Gastroesophageal sphincter (tissue), 4 donors: ENCODE data around the gene FAM168A. TPM values are rescaled to one million over a fixed set of nuclear protein-coding genes. Genes with fewer than 3 reads are reported as not detected.

ENCODE experiments used
- ATAC-seq: fragments of 150-250 bp; one replicate; pipeline ENCODE4 v1.9.1; 2016; ENCODE audit warnings: mild to moderate bottlenecking, moderate library complexity
- H3K27ac ChIP-seq, 4 donors: fragments of 200-600 bp; sonication (generic) in 3 of 4; 1 replicate in 3 of 4; 2 replicates in 1 of 4; pipeline ENCODE4 v1.5.1; 2016 to 2019
- H3K27me3 ChIP-seq: fragments of 200-600 bp; sonication (generic); one replicate; pipeline ENCODE4 v1.5.1; 2019
- H3K36me3 ChIP-seq, 2 donors: fragments of 200-600 bp; sonication (generic); one replicate each; pipeline ENCODE4 v1.5.1; 2019; ENCODE audit warnings: control low read depth in 1 of 2
- H3K4me1 ChIP-seq, 3 donors: fragments of 200-600 bp; sonication (generic); 1 replicate in 2 of 3; 2 replicates in 1 of 3; pipeline ENCODE4 v1.5.1; 2016 to 2019; ENCODE audit warnings: control low read depth in 2 of 3
- H3K4me3 ChIP-seq, 2 donors: fragments of 200-600 bp; sonication (generic); one replicate each; pipeline ENCODE4 v1.5.1; 2019; ENCODE audit warnings: mild to moderate bottlenecking in 1 of 2, moderate library complexity in 1 of 2
- H3K9me3 ChIP-seq, 3 donors: fragments of 200-600 bp; sonication (generic); one replicate each; pipeline ENCODE4 v1.5.1; 2017 to 2019; ENCODE audit warnings: control low read depth in 2 of 3
- EP300 ChIP-seq: sonication (generic); formaldehyde crosslinking; IDR thresholded peaks from one replicate; pipeline ENCODE4 v1.6.1; 2017; ENCODE audit warnings: antibody characterized with exemption, mild to moderate bottlenecking
- POLR2A ChIP-seq, 2 donors: fragments of 450-650 bp; IDR thresholded peaks; one replicate each; pipeline ENCODE4 v1.6.1; 2017; ENCODE audit warnings: antibody characterized with exemption in 2 of 2, mild to moderate bottlenecking in 2 of 2, moderate library complexity in 1 of 2
- POLR2AphosphoS5 ChIP-seq: sonication (generic); formaldehyde crosslinking; IDR thresholded peaks from one replicate; pipeline ENCODE4 v1.6.1; 2017; ENCODE audit warnings: antibody characterized with exemption
- WGBS, 2 donors: methylation state at CpG; one replicate each; pipeline ENCODE4 v1.1.5; 2018; ENCODE audit warnings: low coverage in 1 of 2; 5-methylcytosine and 5-hydroxymethylcytosine counted together
- total RNA-seq, 4 donors: library from RNA; depleted of rRNA; stranded (reverse); fragments of >200 nt; gene quantifications; one replicate each; pipeline ENCODE4 v1.1.0, GENCODE V29; 2016
- TF ChIP-seq, protein P1 (sequence below), 4 experiments: fragments of 200-600 bp in 2 of 4; fragments of 450-650 bp in 2 of 4; sonication (generic) in 1 of 4; IDR thresholded peaks; one replicate each; pipeline ENCODE4 v1.5.1; 2017 to 2019; ENCODE audit warnings: antibody characterized with exemption in 4 of 4, mild to moderate bottlenecking in 2 of 4, moderate library complexity in 2 of 4

FAM168A gene
- total RNA-seq, 4 donors from 2014 or later: 27.5 to 51.8 (median 42.0) TPM

DNA sequence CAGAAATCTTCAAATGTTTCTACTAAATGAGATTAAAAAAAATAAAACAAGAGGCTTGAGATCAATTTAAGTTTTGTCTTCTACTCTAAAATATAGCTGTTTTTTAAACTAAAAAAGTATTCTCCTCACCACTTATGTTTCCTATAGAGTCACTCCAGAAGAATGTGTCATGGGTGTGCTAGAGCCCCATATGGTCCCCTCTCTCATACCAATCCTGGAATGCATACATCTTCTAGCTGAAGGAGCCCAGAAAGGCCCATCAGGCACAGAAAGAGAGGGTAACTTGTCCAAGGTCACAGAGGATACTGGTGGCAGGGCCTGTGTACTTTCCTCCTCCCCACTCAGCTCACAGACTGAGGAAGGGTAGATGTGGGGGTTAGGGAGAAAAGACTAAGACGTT lies 187.3 kb downstream of the FAM168A start:
- ATAC-seq: no peak
- Histone ChIP-seq H3K36me3 (peaks cover 0 to 54% of the 10 kb centered on the region in 2 donors), H3K9me3 (no peaks in the 10 kb centered on the region), H3K27me3 (no peaks in the 10 kb centered on the region), H3K27ac (no peak overlapping the region), H3K4me1 (peaks cover 0 to 18% (median 9%) of the 10 kb centered on the region in 3 donors), H3K4me3 (no peak overlapping the region)
- TF ChIP-seq EP300 (no peak), POLR2A (IDR thresholded peaks at IDR 0.05) (no peak), POLR2AphosphoS5 (no peak)
- TF ChIP-seq, protein P1, sequence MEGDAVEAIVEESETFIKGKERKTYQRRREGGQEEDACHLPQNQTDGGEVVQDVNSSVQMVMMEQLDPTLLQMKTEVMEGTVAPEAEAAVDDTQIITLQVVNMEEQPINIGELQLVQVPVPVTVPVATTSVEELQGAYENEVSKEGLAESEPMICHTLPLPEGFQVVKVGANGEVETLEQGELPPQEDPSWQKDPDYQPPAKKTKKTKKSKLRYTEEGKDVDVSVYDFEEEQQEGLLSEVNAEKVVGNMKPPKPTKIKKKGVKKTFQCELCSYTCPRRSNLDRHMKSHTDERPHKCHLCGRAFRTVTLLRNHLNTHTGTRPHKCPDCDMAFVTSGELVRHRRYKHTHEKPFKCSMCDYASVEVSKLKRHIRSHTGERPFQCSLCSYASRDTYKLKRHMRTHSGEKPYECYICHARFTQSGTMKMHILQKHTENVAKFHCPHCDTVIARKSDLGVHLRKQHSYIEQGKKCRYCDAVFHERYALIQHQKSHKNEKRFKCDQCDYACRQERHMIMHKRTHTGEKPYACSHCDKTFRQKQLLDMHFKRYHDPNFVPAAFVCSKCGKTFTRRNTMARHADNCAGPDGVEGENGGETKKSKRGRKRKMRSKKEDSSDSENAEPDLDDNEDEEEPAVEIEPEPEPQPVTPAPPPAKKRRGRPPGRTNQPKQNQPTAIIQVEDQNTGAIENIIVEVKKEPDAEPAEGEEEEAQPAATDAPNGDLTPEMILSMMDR (IDR thresholded peaks at IDR 0.05): no peak
- 88% methylated on average over 1 of the region's 1 CpG; no CpG with 5 or more reads in 1 of the 2 donors for WGBS, 2 donors

DNA sequence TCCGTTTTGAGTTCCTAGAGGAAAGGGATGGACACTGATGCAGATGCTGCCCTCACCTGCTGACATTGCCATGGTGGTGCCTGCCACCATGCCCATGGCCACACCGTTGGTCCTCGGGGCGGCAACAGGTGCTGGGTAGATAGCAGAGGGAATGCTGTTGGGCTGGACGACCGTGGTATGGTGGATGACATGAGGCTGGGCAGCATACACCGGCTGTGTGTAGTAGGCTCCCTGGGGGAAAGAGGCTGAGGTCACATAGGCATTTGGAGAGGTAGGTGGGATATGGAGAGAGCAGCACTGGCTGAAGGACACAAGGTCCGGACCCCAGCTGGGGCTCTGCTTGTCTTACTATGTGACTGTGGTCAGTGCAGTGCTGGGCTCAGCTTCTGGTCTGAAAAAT lies 188.5 kb downstream of the FAM168A start:
- Histone ChIP-seq H3K36me3 (peaks cover 0 to 66% of the 10 kb centered on the region in 2 donors), H3K4me1 (peaks cover 0 to 8% (median 0%) of the 10 kb centered on the region in 3 donors), H3K27me3 (no peaks in the 10 kb centered on the region), H3K4me3 (no peak overlapping the region), H3K9me3 (no peaks in the 10 kb centered on the region), H3K27ac (no peak overlapping the region)
- no peak for TF ChIP-seq POLR2A (IDR thresholded peaks at IDR 0.05)
- TF ChIP-seq, protein P1 (IDR thresholded peaks at IDR 0.05): no peak
- TF ChIP-seq EP300: no peak
- no peak for TF ChIP-seq POLR2AphosphoS5
- no peak for ATAC-seq
- 73 to 100% methylated on average over 2 to 3 of the region's 8 CpGs for WGBS, 2 donors

DNA sequence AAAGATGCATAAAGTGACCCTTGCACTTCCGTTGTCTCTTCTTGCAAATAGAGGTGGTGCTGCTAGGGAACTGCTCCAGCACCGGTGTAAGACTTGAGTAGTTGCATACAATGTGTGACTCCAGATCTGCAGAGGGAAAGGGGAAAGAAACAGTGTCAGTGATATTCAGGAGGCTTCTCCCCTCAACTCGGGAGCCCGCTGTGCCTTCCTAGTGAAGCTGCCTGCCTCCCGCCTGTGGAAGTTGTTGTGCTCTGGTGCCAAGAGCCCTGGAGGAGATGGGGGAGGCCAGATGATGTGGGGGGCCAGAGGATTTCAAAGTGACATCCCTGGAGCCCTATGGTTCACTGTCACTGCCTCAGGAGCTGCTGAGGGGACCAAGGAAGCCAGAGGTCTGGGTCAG lies 191.3 kb downstream of the FAM168A start:
- H3K4me1 ChIP-seq: peaks cover 0 to 12% (median 0%) of the 10 kb centered on the region in 3 donors
- WGBS, 2 donors: 77 to 100% methylated on average over 1 to 5 of the region's 5 CpGs
- H3K27ac ChIP-seq: no peak overlapping the region
- TF ChIP-seq EP300: no peak
- TF ChIP-seq, protein P1 (IDR thresholded peaks at IDR 0.05): no peak
- no peak for TF ChIP-seq POLR2A (IDR thresholded peaks at IDR 0.05)
- no peak for TF ChIP-seq POLR2AphosphoS5
- no peak for ATAC-seq
- H3K36me3 ChIP-seq: peaks cover 0 to 66% of the 10 kb centered on the region in 2 donors
- no peaks in the 10 kb centered on the region for H3K9me3 ChIP-seq
- no peak overlapping the region for H3K4me3 ChIP-seq
- no peaks in the 10 kb centered on the region for H3K27me3 ChIP-seq

DNA sequence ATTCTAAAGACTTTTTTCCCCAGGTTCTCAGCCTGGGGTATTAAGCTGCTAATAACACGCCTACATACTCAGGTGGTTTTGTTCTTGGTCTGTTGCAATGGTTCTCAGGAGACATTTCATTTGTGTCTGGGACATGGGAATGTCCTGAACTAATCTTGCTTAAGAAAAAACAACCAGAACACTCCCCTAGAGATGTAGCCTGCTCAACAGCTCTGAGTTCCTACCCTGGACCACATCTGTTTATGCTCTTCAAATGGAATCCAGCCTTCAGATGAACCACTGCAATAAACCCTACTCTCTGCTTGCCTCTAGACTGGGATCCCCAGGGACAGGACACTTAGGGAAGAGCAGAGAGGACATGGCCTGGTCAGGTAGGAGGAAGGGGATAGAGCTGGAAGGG lies 191.8 kb downstream of the FAM168A start:
- TF ChIP-seq, protein P1 (IDR thresholded peaks at IDR 0.05): no peak
- TF ChIP-seq EP300 (no peak), POLR2A (IDR thresholded peaks at IDR 0.05) (no peak), POLR2AphosphoS5 (no peak)
- H3K27me3 ChIP-seq: no peaks in the 10 kb centered on the region
- no peaks in the 10 kb centered on the region for H3K9me3 ChIP-seq
- H3K4me3 ChIP-seq: no peak overlapping the region
- no peak overlapping the region for H3K27ac ChIP-seq
- WGBS, 2 donors: no CpG with 5 or more reads among the region's 1 CpG
- H3K36me3 ChIP-seq: peaks cover 0 to 61% of the 10 kb centered on the region in 2 donors
- no peak for ATAC-seq
- H3K4me1 ChIP-seq: peaks cover 0 to 12% (median 0%) of the 10 kb centered on the region in 3 donors

DNA sequence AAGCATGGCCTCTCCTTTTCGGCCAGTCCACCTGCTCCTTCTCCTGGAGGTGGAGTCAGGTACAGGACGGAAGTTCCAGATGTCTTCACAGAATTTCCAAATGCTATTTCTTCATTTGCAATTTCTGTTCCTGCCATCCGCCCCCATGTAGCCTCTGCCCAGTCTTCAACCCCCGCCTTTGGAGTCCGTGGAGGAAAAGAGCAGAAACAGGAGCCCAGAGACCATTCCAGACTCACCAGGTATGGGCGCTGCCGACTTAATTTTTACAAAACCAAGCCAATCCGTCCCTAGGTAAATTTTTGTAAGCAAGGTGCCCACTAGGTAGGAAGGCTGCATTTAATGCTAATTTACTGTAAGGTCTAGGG lies 192.8 kb downstream of the FAM168A start:
- TF ChIP-seq POLR2AphosphoS5: no peak
- TF ChIP-seq, protein P1 (IDR thresholded peaks at IDR 0.05): no peak
- TF ChIP-seq POLR2A (IDR thresholded peaks at IDR 0.05): no peak
- no peak for TF ChIP-seq EP300
- Histone ChIP-seq H3K9me3 (no peaks in the 10 kb centered on the region), H3K36me3 (peaks cover 0 to 52% of the 10 kb centered on the region in 2 donors), H3K27me3 (no peaks in the 10 kb centered on the region), H3K4me3 (no peak overlapping the region), H3K4me1 (peaks cover 0 to 12% (median 0%) of the 10 kb centered on the region in 3 donors), H3K27ac (no peak overlapping the region)
- WGBS, 2 donors: 76 to 84% methylated on average over 2 to 8 of the region's 8 CpGs
- ATAC-seq: no peak
